Fibroblast of lung (primary cell): ENCODE data around the gene IRF2.

Experiments used
- EZH2 ChIP-seq: IDR thresholded peaks from 2 replicates; pipeline ENCODE4 v1.5.1; 2012; ENCODE audit warnings: low read length, control low read depth, mild to moderate bottlenecking; ENCODE audit errors: missing control alignments
- TF ChIP-seq, protein P1 (sequence below), 2 donors: IDR thresholded peaks in 1 of 2; conservative IDR thresholded peaks in 1 of 2; 1 replicate in 1 of 2; 2 replicates in 1 of 2; pipeline ENCODE4 v1.5.1; 2011 to 2012; ENCODE audit warnings: low read length in 2 of 2, control low read depth in 1 of 2, inconsistent platforms in 1 of 2, low read depth in 1 of 2, mild to moderate bottlenecking in 1 of 2

- TF ChIP-seq, protein P1, sequence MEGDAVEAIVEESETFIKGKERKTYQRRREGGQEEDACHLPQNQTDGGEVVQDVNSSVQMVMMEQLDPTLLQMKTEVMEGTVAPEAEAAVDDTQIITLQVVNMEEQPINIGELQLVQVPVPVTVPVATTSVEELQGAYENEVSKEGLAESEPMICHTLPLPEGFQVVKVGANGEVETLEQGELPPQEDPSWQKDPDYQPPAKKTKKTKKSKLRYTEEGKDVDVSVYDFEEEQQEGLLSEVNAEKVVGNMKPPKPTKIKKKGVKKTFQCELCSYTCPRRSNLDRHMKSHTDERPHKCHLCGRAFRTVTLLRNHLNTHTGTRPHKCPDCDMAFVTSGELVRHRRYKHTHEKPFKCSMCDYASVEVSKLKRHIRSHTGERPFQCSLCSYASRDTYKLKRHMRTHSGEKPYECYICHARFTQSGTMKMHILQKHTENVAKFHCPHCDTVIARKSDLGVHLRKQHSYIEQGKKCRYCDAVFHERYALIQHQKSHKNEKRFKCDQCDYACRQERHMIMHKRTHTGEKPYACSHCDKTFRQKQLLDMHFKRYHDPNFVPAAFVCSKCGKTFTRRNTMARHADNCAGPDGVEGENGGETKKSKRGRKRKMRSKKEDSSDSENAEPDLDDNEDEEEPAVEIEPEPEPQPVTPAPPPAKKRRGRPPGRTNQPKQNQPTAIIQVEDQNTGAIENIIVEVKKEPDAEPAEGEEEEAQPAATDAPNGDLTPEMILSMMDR (conservative IDR thresholded peaks at IDR 0.05 in 1 of 2, IDR thresholded peaks at IDR 0.05 in 1 of 2; ENCODE audit: low read depth in 1 of 2, low read length in 2 of 2), result no peak
- TF ChIP-seq EZH2, result no peak
Observed at GRCh38 chr4:184498598-184498997, 24.2 kb upstream of the IRF2 start.
